CD4-positive, alpha-beta T cell (primary cell): Measurements from ENCODE around the gene GFM1. TPM values are rescaled to one million over a fixed set of nuclear protein-coding genes. Genes with fewer than 3 reads are reported as not detected.

ENCODE experiments used
- ATAC-seq: fragments of 200-7000 bp; cut with Tn5 transposase; one replicate; pipeline ENCODE4 v1.10.0; 2022; ENCODE audit warnings: mild to moderate bottlenecking; ENCODE audit not compliant: poor library complexity
- CTCF ChIA-PET: fragments of 350-600 bp; sonication (Branson Sonifier 250); formaldehyde crosslinking; loops from one replicate; lab custom pipeline; 2021; ENCODE audit warnings: antibody characterized with exemption, inconsistent platforms; lab: Charles Lee
- POLR2A ChIA-PET: fragments of 350-600 bp; sonication (Branson Sonifier 250); formaldehyde crosslinking; loops from one replicate; lab custom pipeline; 2021; ENCODE audit warnings: antibody characterized with exemption, inconsistent platforms; lab: Charles Lee
- DNase-seq, 14 experiments: peaks; one replicate each; pipeline ENCODE4 v3.0.0-alpha.2; 2013 to 2020; ENCODE audit warnings: mixed read lengths in 2 of 14
- H3K27ac ChIP-seq, 2 donors: one replicate each; pipeline versions ENCODE4 v1.5.1 to v1.7.0; 2013; ENCODE audit warnings: low read length in 2 of 2, low read depth in 1 of 2, mild to moderate bottlenecking in 1 of 2
- H3K27me3 ChIP-seq, 2 experiments: 1 replicate in 1 of 2; 2 replicates in 1 of 2; pipeline versions ENCODE4 v1.6.1 to v1.7.0; 2013; ENCODE audit warnings: low read length in 2 of 2, control low read depth in 1 of 2, mild to moderate bottlenecking in 1 of 2, moderate library complexity in 1 of 2; ENCODE audit not compliant: insufficient read depth in 2 of 2, control insufficient read depth in 1 of 2
- H3K36me3 ChIP-seq: one replicate; pipeline ENCODE4 v1.6.1; 2013; ENCODE audit warnings: low read length, control low read depth; ENCODE audit not compliant: insufficient read depth
- H3K4me1 ChIP-seq: one replicate; pipeline ENCODE4 v1.6.1; 2013; ENCODE audit warnings: low read length, control low read depth; ENCODE audit not compliant: insufficient read depth
- H3K4me3 ChIP-seq: one replicate; pipeline ENCODE4 v1.5.1; 2013; ENCODE audit warnings: mild to moderate bottlenecking, low read length, moderate library complexity
- H3K9me3 ChIP-seq, 2 experiments: 1 replicate in 1 of 2; 2 replicates in 1 of 2; pipeline versions ENCODE4 v1.6.1 to v1.7.0; 2013; ENCODE audit warnings: low read length in 2 of 2, mild to moderate bottlenecking in 2 of 2, control low read depth in 1 of 2, moderate library complexity in 1 of 2; ENCODE audit not compliant: control insufficient read depth in 1 of 2, insufficient read depth in 1 of 2
- H3K27ac Mint-ChIP-seq: one replicate; pipeline ENCODE4 v1.8.0; 2020; ENCODE audit warnings: mixed read lengths
- H3K27me3 Mint-ChIP-seq: one replicate; pipeline ENCODE4 v1.8.0; 2021; ENCODE audit warnings: mixed read lengths
- H3K36me3 Mint-ChIP-seq: one replicate; pipeline ENCODE4 v1.8.0; 2021; ENCODE audit warnings: low read depth, mixed read lengths
- H3K4me1 Mint-ChIP-seq: one replicate; pipeline ENCODE4 v1.8.0; 2021; ENCODE audit warnings: low read depth, mixed read lengths
- H3K4me3 Mint-ChIP-seq: one replicate; pipeline ENCODE4 v1.8.0; 2020; ENCODE audit warnings: mild to moderate bottlenecking, mixed read lengths
- H3K9me3 Mint-ChIP-seq: one replicate; pipeline ENCODE4 v1.8.0; 2020; ENCODE audit warnings: mixed read lengths
- intact Hi-C, 2 experiments: fragments of 100-400 bp; cut with DNase I in 1 of 2; cut with micrococcal nuclease in 1 of 2; formaldehyde crosslinking; loops; one replicate each; pipeline versions ENCODE4 v1.15.1 to v1.9.0; 2023 to 2025; cut with DNase I, micrococcal nuclease
- total RNA-seq, 174 experiments: library from RNA in 2 of 174; stranded (reverse) in 2 of 174; gene quantifications; one replicate each; pipeline ENCODE4 v1.2.3 and lab custom pipeline; 2021 to 2026
- TF ChIP-seq, protein P1 (sequence below): fragments of 200-600 bp; IDR thresholded peaks from one replicate; pipeline ENCODE4 v1.8.0; 2022; ENCODE audit warnings: antibody characterized with exemption, mild to moderate bottlenecking

The GFM1 gene
- total RNA-seq, 2 experiments from 2014 or later, result 27.5 to 29.4 TPM

DNA sequence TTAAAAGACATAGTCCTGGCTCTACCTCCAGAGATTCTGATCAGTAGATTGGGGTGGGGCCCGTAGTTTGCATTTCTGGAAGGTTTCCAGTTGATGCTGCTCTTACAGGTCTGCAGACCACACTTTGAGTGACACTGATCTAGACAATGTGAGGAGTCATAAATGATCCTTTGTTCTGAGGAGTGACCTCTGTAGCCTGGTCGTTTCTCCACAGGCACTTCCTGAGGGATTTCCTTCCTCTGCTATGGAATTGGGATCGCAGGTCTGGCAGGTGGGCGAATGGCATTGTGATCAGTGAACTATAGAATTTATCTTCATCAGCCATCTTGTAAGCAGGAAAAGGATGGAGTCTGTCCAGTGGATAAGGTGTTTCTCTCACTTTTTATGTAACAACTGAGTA, 5.5 kb downstream of the GFM1 start:
- Mint-ChIP-seq H3K9me3 (no peaks in the 10 kb centered on the region), H3K27ac (no peak overlapping the region), H3K4me3 (no peak overlapping the region), H3K4me1 (peaks cover 40% of the 10 kb centered on the region), H3K27me3 (no peaks in the 10 kb centered on the region), H3K36me3 (peaks cover 78% of the 10 kb centered on the region)
- DNase-seq, result no peak
- intact Hi-C loops, result loop anchor here in 1 of 2 experiments (2.0 to 10.0 kb wide), 4 partner anchors 19 to 1915 kb away; partner anchors contain the start of genes KPNA4 and RSRC1
- ATAC-seq, result no peak
- H3K36me3 ChIP-seq, result peaks cover 58% of the 10 kb centered on the region
- ChIA-PET CTCF (no interaction called here), POLR2A (no interaction called here)
- TF ChIP-seq, protein P1, sequence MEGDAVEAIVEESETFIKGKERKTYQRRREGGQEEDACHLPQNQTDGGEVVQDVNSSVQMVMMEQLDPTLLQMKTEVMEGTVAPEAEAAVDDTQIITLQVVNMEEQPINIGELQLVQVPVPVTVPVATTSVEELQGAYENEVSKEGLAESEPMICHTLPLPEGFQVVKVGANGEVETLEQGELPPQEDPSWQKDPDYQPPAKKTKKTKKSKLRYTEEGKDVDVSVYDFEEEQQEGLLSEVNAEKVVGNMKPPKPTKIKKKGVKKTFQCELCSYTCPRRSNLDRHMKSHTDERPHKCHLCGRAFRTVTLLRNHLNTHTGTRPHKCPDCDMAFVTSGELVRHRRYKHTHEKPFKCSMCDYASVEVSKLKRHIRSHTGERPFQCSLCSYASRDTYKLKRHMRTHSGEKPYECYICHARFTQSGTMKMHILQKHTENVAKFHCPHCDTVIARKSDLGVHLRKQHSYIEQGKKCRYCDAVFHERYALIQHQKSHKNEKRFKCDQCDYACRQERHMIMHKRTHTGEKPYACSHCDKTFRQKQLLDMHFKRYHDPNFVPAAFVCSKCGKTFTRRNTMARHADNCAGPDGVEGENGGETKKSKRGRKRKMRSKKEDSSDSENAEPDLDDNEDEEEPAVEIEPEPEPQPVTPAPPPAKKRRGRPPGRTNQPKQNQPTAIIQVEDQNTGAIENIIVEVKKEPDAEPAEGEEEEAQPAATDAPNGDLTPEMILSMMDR, result no peak
- no peaks in the 10 kb centered on the region for H3K27me3 ChIP-seq
- no peaks in the 10 kb centered on the region for H3K9me3 ChIP-seq
- no peak overlapping the region for H3K27ac ChIP-seq
- no peak overlapping the region for H3K4me3 ChIP-seq
- H3K4me1 ChIP-seq, result peaks cover 3% of the 10 kb centered on the region

DNA sequence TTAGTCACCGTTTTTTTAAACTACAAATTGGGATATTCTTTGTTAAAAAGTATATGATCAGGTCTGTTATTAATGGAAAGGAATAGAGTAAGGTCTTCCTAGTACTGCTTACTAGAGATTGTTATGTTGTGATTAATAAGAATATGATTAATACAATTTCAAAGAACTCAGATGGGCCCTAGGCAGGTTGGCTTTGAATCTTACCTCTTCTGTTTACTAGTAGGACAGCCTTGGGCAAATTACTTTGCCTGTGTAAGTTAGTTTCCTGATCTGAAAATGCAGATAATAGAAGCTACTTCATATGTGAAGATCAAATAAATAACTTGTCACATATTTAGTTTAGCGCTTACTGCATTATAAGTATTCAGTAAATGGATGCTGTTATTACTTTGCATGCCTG, 6.9 kb downstream of the GFM1 start:
- Histone ChIP-seq H3K27ac (no peak overlapping the region), H3K27me3 (no peaks in the 10 kb centered on the region), H3K4me3 (no peak overlapping the region), H3K36me3 (peaks cover 65% of the 10 kb centered on the region), H3K4me1 (no peaks in the 10 kb centered on the region), H3K9me3 (no peaks in the 10 kb centered on the region)
- DNase-seq, result no peak
- Mint-ChIP-seq H3K4me3 (no peak overlapping the region), H3K4me1 (peaks cover 26% of the 10 kb centered on the region), H3K27me3 (no peaks in the 10 kb centered on the region), H3K27ac (no peak overlapping the region), H3K36me3 (peaks cover 87% of the 10 kb centered on the region), H3K9me3 (no peaks in the 10 kb centered on the region)
- CTCF ChIA-PET, result interaction anchor here (1.0 kb wide), 1 partner anchor 140 kb away, joined by 3 read pairs; no protein-coding TSS in a partner anchor
- TF ChIP-seq, protein P1, result no peak
- POLR2A ChIA-PET, result no interaction called here
- intact Hi-C loops, result no loop called here
- no peak for ATAC-seq

DNA sequence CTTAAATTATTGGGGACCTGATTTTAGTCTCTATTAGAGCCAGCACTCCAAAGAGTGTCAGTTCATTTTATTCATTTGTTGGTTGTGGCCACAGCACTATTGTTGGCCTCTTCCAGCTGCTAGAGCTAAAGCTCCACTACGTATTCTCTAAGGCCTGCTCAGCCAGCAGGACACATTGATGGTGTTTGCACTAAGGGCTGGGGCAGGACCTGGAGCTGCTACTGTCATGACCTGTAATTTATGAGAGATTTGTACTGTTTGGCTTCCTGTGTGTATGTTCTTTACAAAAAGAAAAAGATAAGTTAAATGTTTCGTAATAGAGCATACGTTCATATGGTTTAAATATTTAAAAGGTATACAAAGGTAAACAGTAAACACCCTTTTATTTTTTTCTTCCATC, 8.1 kb downstream of the GFM1 start:
- Histone ChIP-seq H3K27ac (no peak overlapping the region), H3K4me3 (no peak overlapping the region), H3K4me1 (no peaks in the 10 kb centered on the region), H3K36me3 (peaks cover 61% of the 10 kb centered on the region), H3K9me3 (no peaks in the 10 kb centered on the region), H3K27me3 (no peaks in the 10 kb centered on the region)
- no peak for ATAC-seq
- ChIA-PET POLR2A (no interaction called here), CTCF (interaction anchor here (1.0 kb wide), 1 partner anchor 139 kb away, joined by 3 read pairs; no protein-coding TSS in a partner anchor)
- intact Hi-C loops, result no loop called here
- no peak for DNase-seq
- H3K9me3 Mint-ChIP-seq, result no peaks in the 10 kb centered on the region
- no peak overlapping the region for H3K27ac Mint-ChIP-seq
- TF ChIP-seq, protein P1, result no peak
- H3K36me3 Mint-ChIP-seq, result peaks cover 84% of the 10 kb centered on the region
- H3K4me1 Mint-ChIP-seq, result peaks cover 15% of the 10 kb centered on the region
- H3K27me3 Mint-ChIP-seq, result no peaks in the 10 kb centered on the region
- H3K4me3 Mint-ChIP-seq, result no peak overlapping the region
